ENCODE results near the gene GAREM1. TPM values are rescaled to one million over a fixed set of nuclear protein-coding genes. Genes with fewer than 3 reads are reported as not detected.

The GAREM1 gene
- total RNA-seq, 1 donor from 2014 or later, result 11.5 TPM

DNA sequence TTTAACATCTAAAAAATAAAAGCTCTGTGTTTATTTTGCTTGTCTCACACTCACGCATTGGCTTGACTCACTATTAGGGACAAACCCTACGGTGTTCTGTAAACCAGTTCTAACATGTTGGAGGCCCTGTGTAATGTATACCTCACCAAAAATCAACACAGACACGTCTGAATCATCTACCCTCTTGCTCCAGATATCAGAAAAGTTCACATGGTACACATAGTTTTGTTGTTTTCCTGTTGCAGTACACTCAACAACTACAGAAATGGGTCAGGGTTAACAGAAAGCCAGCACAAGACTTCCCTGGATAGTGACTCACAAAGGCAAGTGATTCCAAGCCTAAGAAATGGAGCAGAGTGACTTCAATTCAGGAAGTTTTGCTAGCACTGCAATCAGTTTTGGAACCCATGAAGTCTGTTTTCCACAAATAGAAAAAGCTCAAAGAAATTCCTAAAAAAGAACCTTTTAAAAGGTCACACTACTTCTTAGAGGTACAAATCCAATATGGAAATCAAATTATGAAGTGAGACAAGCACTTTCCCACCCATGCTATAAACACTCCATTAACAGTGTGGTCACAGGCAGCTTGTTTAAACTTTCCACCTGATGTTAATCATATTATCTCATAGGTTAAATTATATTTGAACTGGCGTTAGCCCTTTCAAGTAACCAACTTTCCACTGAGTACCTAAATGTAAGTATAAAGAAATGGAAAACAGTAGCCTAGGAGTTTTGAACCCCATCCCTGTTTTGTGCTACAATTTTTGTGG lies 87.4 kb downstream of the GAREM1 start:
- no peaks in the 10 kb centered on the region for H3K9me3 ChIP-seq
- H3K4me1 ChIP-seq, result peaks cover 4% of the 10 kb centered on the region
- peak overlapping the region; percentile 30 for H3K27ac ChIP-seq
- peak; percentile 67 for ATAC-seq
- DNase-seq, result no peak
- no peaks in the 10 kb centered on the region for H3K36me3 ChIP-seq
- no peak overlapping the region for H3K4me3 ChIP-seq
- intact Hi-C loops (cut with DNase I), result no loop called here
- TF ChIP-seq, protein P1, sequence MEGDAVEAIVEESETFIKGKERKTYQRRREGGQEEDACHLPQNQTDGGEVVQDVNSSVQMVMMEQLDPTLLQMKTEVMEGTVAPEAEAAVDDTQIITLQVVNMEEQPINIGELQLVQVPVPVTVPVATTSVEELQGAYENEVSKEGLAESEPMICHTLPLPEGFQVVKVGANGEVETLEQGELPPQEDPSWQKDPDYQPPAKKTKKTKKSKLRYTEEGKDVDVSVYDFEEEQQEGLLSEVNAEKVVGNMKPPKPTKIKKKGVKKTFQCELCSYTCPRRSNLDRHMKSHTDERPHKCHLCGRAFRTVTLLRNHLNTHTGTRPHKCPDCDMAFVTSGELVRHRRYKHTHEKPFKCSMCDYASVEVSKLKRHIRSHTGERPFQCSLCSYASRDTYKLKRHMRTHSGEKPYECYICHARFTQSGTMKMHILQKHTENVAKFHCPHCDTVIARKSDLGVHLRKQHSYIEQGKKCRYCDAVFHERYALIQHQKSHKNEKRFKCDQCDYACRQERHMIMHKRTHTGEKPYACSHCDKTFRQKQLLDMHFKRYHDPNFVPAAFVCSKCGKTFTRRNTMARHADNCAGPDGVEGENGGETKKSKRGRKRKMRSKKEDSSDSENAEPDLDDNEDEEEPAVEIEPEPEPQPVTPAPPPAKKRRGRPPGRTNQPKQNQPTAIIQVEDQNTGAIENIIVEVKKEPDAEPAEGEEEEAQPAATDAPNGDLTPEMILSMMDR (IDR thresholded peaks at IDR 0.05), result no peak
- H3K27me3 ChIP-seq, result no peaks in the 10 kb centered on the region

DNA sequence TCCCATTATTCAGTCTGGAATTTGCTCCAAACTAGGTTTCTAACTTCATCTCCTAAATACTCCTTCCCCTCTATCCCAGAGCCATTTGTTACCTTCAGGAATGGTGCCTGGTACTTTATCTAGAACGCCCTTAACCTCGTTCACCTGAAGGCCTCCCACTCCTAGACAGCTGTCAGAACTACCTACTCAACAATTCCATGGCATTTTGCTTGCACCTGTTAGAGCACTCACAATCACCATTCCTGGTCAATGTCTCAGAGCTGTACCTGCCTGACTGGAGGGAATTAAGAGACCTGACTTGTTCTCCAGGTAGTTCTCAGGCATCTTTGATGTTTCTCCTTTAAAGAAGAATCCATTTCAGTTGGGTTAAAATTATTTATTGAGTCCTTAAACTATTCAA lies 88.9 kb downstream of the GAREM1 start:
- ATAC-seq, result peak; percentile 34
- H3K27ac ChIP-seq, result no peak overlapping the region
- H3K4me1 ChIP-seq, result peaks cover 4% of the 10 kb centered on the region
- no peak for DNase-seq
- TF ChIP-seq, protein P1 (IDR thresholded peaks at IDR 0.05), result no peak
- H3K9me3 ChIP-seq, result no peaks in the 10 kb centered on the region
- intact Hi-C loops (cut with DNase I), result no loop called here
- no peak overlapping the region for H3K4me3 ChIP-seq
- no peaks in the 10 kb centered on the region for H3K27me3 ChIP-seq
- H3K36me3 ChIP-seq, result no peaks in the 10 kb centered on the region

DNA sequence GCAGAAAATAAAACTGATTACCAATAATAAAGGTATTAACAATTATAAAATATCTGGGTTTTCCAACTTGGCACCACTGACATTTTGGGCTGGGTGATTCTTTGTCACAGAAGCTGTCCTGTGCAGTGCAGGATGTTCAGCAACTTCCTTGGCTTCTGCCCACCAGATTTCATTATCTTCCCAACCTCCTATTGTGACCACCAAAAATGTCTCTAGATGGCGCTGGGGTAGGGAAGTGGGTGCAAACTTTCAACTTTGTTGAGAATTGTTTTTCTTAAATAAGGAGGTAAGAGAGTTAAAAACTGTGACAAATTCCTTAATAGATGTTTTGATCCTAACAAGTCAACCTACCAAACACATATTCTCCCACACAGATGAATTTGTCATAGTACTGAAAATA lies 90.1 kb downstream of the GAREM1 start:
- Histone ChIP-seq H3K27me3 (no peaks in the 10 kb centered on the region), H3K36me3 (no peaks in the 10 kb centered on the region), H3K9me3 (no peaks in the 10 kb centered on the region), H3K4me3 (no peak overlapping the region), H3K27ac (no peak overlapping the region), H3K4me1 (peaks cover 4% of the 10 kb centered on the region)
- ATAC-seq, result no peak
- no peak for DNase-seq
- intact Hi-C loops (cut with DNase I), result no loop called here
- TF ChIP-seq, protein P1 (IDR thresholded peaks at IDR 0.05), result no peak

DNA sequence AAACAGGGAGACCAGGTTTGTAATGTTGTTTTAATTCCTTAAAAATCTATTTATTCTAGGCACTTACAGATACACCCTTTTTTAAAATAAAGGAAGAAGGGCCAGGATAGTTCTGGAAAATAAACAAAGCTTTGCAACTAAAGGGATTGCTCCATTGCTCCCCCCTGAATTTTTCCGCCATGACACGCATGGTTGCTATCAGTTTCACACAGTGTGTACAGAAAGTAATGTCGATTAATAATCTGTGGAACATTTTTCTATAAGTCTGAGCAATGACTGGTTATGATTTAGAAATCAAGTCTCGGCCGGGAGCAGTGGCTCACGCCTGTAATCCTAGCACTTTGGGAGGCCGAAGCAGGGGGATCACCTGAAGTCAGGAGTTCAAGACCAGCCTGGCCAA lies 90.8 kb downstream of the GAREM1 start:
- Histone ChIP-seq H3K9me3 (no peaks in the 10 kb centered on the region), H3K36me3 (no peaks in the 10 kb centered on the region), H3K27me3 (no peaks in the 10 kb centered on the region), H3K4me1 (peaks cover 4% of the 10 kb centered on the region), H3K4me3 (no peak overlapping the region), H3K27ac (no peak overlapping the region)
- intact Hi-C loops (cut with DNase I), result no loop called here
- no peak for DNase-seq
- no peak for ATAC-seq
- TF ChIP-seq, protein P1 (IDR thresholded peaks at IDR 0.05), result no peak

DNA sequence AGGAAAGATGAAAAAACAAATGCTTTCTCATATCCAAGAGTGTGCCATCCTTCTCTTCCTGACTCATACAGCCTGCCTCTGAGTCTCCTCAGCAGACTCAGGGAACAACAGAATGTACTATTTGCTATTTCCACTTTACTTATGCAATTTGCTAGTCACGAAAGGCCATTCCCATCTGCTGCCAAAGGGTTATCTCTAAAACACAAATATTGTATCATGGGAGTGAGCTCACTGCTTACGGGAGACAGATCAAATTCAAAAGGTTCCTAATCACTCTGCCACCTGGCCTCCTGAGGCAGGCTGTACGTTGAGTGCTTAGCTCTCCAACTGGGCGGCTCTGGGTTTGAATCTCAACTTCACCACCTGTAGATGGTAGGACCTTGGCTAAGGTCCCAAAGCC lies 92.0 kb downstream of the GAREM1 start:
- TF ChIP-seq, protein P1 (IDR thresholded peaks at IDR 0.05), result no peak
- ATAC-seq, result peak; percentile 50

More for the DNA sequence above, 92.0 kb downstream of the GAREM1 start:
- Histone ChIP-seq H3K36me3 (no peaks in the 10 kb centered on the region), H3K4me1 (peaks cover 4% of the 10 kb centered on the region), H3K4me3 (no peak overlapping the region), H3K9me3 (no peaks in the 10 kb centered on the region), H3K27me3 (no peaks in the 10 kb centered on the region), H3K27ac (no peak overlapping the region)
- intact Hi-C loops (cut with DNase I), result no loop called here
- DNase-seq, result no peak

Data from upper lobe of right lung (tissue), 1 donor.